HepG2 (cell line): ENCODE data around the gene HEMK1. TPM values are rescaled to one million over a fixed set of nuclear protein-coding genes. Genes with fewer than 3 reads are reported as not detected.

Experiments used
- ARNT ChIP-seq: fragments of 450-650 bp; IDR thresholded peaks from 2 replicates; pipeline ENCODE4 v1.6.1; 2017
- DPF2 ChIP-seq: sonication (generic); formaldehyde crosslinking; IDR thresholded peaks from 2 replicates; pipeline ENCODE4 v1.4.0; 2020; ENCODE audit warnings: mild to moderate bottlenecking, low read depth, missing genetic modification reagents, borderline replicate concordance
- PHF5A ChIP-seq: IDR thresholded peaks from one replicate; pipeline ENCODE4 v1.6.1; 2018; ENCODE audit warnings: low read depth, missing genetic modification reagents; ENCODE audit not compliant: unreplicated experiment
- RXRB ChIP-seq: IDR thresholded peaks from 2 replicates; pipeline ENCODE4 v1.6.1; 2016; ENCODE audit warnings: borderline replicate concordance, missing genetic modification reagents, missing compliant biosample characterization
- SMARCC2 ChIP-seq: fragments of 450-650 bp; IDR thresholded peaks from 2 replicates; pipeline ENCODE4 v1.6.1; 2017; ENCODE audit warnings: antibody characterized with exemption, mild to moderate bottlenecking
- SRF ChIP-seq: IDR thresholded peaks from 2 replicates; pipeline ENCODE4 v1.6.1; 2011; ENCODE audit warnings: mild to moderate bottlenecking, low read depth, low read length, moderate library complexity
- U2AF1 ChIP-seq: fragments of 200-400 bp; formaldehyde crosslinking; optimal IDR thresholded peaks from 2 replicates; pipeline ENCODE3; 2017; ENCODE audit warnings: mild to moderate bottlenecking, low read depth, low read length
- ZNF3 ChIP-seq: IDR thresholded peaks from 2 replicates; pipeline ENCODE4 v1.7.0; 2017; ENCODE audit warnings: inconsistent platforms
- ZNF30 ChIP-seq: sonication (generic); formaldehyde crosslinking; IDR thresholded peaks from 2 replicates; pipeline ENCODE4 v1.5.0; 2020; ENCODE audit warnings: mild to moderate bottlenecking, missing genetic modification reagents
- ZNF496 ChIP-seq: sonication (generic); formaldehyde crosslinking; IDR thresholded peaks from 2 replicates; pipeline ENCODE4 v1.8.1; 2023; ENCODE audit warnings: mild to moderate bottlenecking, moderate library complexity, missing genetic modification reagents; ENCODE audit not compliant: insufficient replicate concordance
- ZNF75D ChIP-seq: sonication (generic); formaldehyde crosslinking; IDR thresholded peaks from 2 replicates; pipeline ENCODE4 v1.8.1; 2023; ENCODE audit warnings: missing genetic modification reagents, mild to moderate bottlenecking, borderline replicate concordance
- ZNF788 ChIP-seq: sonication (generic); formaldehyde crosslinking; IDR thresholded peaks from 2 replicates; pipeline ENCODE4 v1.5.0; 2020; ENCODE audit warnings: mild to moderate bottlenecking, missing genetic modification reagents, borderline replicate concordance
- ZNF839 ChIP-seq: sonication (generic); formaldehyde crosslinking; IDR thresholded peaks from 2 replicates; pipeline ENCODE4 v1.4.0; 2020; ENCODE audit warnings: missing genetic modification reagents, mild to moderate bottlenecking, borderline replicate concordance
- polyA plus RNA-seq, 8 experiments: library from polyadenylated mRNA; depleted of rRNA in 3 of 8; stranded (reverse) in 7 of 8; unstranded in 1 of 8; fragments of >200 nt; fragmentation: Illumina TruSeq in 4 of 8; extraction: Trizol in 4 of 8; gene quantifications; 2 replicates each; pipeline versions ENCODE4 v1.2.1 to v1.2.3, GENCODE V29; 2011 to 2016; ENCODE audit warnings: low read depth in 4 of 8, missing spikeins in 1 of 8, mixed read lengths in 1 of 8; ENCODE audit not compliant: insufficient read depth in 1 of 8
- total RNA-seq, 5 experiments: library from RNA; depleted of rRNA; stranded (reverse); fragments of >200 nt; fragmentation: Illumina TruSeq; extraction: Trizol; gene quantifications; 2 replicates each; pipeline ENCODE4 v1.2.3, GENCODE V29; 2016; ENCODE audit warnings: low read depth in 1 of 5
- TF ChIP-seq, protein P1 (sequence below): sonication (generic); formaldehyde crosslinking; IDR thresholded peaks from 2 replicates; pipeline ENCODE4 v1.8.0; 2022; ENCODE audit warnings: mild to moderate bottlenecking, missing genetic modification reagents; ENCODE audit not compliant: insufficient replicate concordance
- TF ChIP-seq, protein P2 (sequence below): sonication (generic); formaldehyde crosslinking; IDR thresholded peaks from 2 replicates; pipeline ENCODE4 v1.5.1; 2020; ENCODE audit warnings: mild to moderate bottlenecking, missing genetic modification reagents, moderate library complexity
- TF ChIP-seq, protein P3 (sequence below): IDR thresholded peaks from 2 replicates; pipeline ENCODE4 v1.6.1; 2016; ENCODE audit warnings: missing compliant biosample characterization, missing genetic modification reagents, borderline replicate concordance
- TF ChIP-seq, protein P4 (sequence below): sonication (generic); formaldehyde crosslinking; IDR thresholded peaks from 2 replicates; pipeline ENCODE4 v1.9.0; 2021; ENCODE audit warnings: mild to moderate bottlenecking, missing genetic modification reagents

The HEMK1 gene
- total and polyA plus RNA-seq, 2 of the 13 experiments (the other 11 are each of a cell fraction or from before 2014, with no cell fraction given) = 9.8 to 12.6 TPM

DNA sequence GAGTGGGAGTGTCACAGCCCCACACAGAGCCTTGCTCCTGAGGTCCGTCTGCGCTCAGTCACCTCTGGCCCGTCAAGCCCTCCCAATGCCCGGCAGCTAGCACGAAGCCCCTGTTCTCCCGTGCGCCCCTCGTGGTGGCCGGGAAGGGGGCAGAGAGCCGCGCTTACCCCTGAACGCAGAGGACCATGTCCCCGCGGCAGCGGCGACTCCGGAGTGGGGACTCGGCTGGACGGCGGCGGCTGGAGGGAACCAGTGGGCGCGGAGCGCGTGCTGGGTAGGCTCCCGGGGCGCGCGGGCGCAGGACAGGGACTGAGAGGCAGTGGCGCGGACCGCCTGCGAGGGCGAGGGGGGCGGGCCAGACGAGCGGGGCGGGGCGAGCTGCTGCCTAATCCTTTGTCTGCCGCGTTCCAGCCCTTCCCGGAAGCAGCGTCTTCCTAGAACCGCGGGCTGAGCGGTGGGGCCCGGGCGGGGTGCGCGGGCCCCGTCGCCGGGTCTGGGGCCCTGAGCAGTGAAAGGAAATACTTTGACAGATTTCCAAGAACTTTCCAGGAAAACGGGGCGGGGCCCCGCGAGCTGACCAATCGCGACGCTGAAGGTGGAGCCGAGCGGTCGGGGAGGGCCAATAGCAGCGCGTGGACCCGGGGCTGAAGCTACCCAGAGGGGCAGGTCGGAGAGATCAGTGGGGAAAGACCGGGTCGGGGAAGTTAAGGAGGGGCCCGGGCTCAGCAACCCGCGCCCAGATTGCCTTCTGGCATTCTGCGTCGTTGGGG lies 42.3 kb downstream of the HEMK1 start, which contains the start of gene CISH (continued):
- TF ChIP-seq, protein P1, sequence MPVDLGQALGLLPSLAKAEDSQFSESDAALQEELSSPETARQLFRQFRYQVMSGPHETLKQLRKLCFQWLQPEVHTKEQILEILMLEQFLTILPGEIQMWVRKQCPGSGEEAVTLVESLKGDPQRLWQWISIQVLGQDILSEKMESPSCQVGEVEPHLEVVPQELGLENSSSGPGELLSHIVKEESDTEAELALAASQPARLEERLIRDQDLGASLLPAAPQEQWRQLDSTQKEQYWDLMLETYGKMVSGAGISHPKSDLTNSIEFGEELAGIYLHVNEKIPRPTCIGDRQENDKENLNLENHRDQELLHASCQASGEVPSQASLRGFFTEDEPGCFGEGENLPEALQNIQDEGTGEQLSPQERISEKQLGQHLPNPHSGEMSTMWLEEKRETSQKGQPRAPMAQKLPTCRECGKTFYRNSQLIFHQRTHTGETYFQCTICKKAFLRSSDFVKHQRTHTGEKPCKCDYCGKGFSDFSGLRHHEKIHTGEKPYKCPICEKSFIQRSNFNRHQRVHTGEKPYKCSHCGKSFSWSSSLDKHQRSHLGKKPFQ (CRISPR knock-in tag) = peak; percentile 40
- TF ChIP-seq PHF5A = no peak
- TF ChIP-seq RXRB (CRISPR knock-in tag) = peak; percentile 69
- peak; percentile 69; the same call in 1 of the 2 replicates for TF ChIP-seq ZNF788 (CRISPR knock-in tag)
- TF ChIP-seq SRF = no peak
- TF ChIP-seq U2AF1 = no peak
- TF ChIP-seq ZNF496 (CRISPR knock-in tag) = no peak
- TF ChIP-seq DPF2 (CRISPR knock-in tag) = no peak
- TF ChIP-seq ARNT = no peak
- TF ChIP-seq ZNF75D = no peak
- TF ChIP-seq ZNF839 (CRISPR knock-in tag) = no peak; the same call in 1 of the 2 replicates
- TF ChIP-seq, protein P2, sequence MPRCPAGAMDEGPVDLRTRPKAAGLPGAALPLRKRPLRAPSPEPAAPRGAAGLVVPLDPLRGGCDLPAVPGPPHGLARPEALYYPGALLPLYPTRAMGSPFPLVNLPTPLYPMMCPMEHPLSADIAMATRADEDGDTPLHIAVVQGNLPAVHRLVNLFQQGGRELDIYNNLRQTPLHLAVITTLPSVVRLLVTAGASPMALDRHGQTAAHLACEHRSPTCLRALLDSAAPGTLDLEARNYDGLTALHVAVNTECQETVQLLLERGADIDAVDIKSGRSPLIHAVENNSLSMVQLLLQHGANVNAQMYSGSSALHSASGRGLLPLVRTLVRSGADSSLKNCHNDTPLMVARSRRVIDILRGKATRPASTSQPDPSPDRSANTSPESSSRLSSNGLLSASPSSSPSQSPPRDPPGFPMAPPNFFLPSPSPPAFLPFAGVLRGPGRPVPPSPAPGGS (CRISPR knock-in tag) = peak; percentile 97
- no peak for TF ChIP-seq ZNF3
- TF ChIP-seq, protein P3, sequence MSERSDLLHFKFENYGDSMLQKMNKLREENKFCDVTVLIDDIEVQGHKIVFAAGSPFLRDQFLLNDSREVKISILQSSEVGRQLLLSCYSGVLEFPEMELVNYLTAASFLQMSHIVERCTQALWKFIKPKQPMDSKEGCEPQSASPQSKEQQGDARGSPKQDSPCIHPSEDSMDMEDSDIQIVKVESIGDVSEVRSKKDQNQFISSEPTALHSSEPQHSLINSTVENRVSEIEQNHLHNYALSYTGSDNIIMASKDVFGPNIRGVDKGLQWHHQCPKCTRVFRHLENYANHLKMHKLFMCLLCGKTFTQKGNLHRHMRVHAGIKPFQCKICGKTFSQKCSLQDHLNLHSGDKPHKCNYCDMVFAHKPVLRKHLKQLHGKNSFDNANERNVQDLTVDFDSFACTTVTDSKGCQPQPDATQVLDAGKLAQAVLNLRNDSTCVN = no peak
- TF ChIP-seq, protein P4, sequence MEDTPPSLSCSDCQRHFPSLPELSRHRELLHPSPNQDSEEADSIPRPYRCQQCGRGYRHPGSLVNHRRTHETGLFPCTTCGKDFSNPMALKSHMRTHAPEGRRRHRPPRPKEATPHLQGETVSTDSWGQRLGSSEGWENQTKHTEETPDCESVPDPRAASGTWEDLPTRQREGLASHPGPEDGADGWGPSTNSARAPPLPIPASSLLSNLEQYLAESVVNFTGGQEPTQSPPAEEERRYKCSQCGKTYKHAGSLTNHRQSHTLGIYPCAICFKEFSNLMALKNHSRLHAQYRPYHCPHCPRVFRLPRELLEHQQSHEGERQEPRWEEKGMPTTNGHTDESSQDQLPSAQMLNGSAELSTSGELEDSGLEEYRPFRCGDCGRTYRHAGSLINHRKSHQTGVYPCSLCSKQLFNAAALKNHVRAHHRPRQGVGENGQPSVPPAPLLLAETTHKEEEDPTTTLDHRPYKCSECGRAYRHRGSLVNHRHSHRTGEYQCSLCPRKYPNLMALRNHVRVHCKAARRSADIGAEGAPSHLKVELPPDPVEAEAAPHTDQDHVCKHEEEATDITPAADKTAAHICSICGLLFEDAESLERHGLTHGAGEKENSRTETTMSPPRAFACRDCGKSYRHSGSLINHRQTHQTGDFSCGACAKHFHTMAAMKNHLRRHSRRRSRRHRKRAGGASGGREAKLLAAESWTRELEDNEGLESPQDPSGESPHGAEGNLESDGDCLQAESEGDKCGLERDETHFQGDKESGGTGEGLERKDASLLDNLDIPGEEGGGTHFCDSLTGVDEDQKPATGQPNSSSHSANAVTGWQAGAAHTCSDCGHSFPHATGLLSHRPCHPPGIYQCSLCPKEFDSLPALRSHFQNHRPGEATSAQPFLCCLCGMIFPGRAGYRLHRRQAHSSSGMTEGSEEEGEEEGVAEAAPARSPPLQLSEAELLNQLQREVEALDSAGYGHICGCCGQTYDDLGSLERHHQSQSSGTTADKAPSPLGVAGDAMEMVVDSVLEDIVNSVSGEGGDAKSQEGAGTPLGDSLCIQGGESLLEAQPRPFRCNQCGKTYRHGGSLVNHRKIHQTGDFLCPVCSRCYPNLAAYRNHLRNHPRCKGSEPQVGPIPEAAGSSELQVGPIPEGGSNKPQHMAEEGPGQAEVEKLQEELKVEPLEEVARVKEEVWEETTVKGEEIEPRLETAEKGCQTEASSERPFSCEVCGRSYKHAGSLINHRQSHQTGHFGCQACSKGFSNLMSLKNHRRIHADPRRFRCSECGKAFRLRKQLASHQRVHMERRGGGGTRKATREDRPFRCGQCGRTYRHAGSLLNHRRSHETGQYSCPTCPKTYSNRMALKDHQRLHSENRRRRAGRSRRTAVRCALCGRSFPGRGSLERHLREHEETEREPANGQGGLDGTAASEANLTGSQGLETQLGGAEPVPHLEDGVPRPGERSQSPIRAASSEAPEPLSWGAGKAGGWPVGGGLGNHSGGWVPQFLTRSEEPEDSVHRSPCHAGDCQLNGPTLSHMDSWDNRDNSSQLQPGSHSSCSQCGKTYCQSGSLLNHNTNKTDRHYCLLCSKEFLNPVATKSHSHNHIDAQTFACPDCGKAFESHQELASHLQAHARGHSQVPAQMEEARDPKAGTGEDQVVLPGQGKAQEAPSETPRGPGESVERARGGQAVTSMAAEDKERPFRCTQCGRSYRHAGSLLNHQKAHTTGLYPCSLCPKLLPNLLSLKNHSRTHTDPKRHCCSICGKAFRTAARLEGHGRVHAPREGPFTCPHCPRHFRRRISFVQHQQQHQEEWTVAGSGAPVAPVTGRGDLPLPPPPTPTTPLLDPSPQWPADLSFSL (CRISPR knock-in tag) = no peak
- TF ChIP-seq SMARCC2 = no peak
- TF ChIP-seq ZNF30 (CRISPR knock-in tag) = no peak
